Skin epidermis (tissue), 12 donors: Measurements from ENCODE around the gene LGR6.
"Not testable (repeated sequence)": the region's sequence is repeated elsewhere in the genome, so short reads cannot be mapped to it uniquely, and the experiment has no call there.

Experiments
- H3K27ac ChIP-seq, 21 experiments: fragments of 200-600 bp; sonication (generic) in 11 of 21; one replicate each; pipeline ENCODE4 v1.5.0; 2020; ENCODE audit warnings: mild to moderate bottlenecking in 3 of 21, inconsistent platforms in 2 of 21, moderate library complexity in 2 of 21
- H3K4me3 ChIP-seq, 7 experiments: fragments of 200-600 bp; sonication (generic) in 2 of 7; one replicate each; pipeline ENCODE4 v1.5.0; 2020; ENCODE audit warnings: inconsistent platforms in 2 of 7, mild to moderate bottlenecking in 2 of 7, moderate library complexity in 1 of 7

Gene LGR6

GRCh38 chr1:202348005-202348508, 154.5 kb downstream of the LGR6 start:
- Histone ChIP-seq H3K27ac (no peak overlapping the region), H3K4me3 (peak overlapping the region in 2 of 7 experiments; percentile 68 to 72)

- Histone ChIP-seq H3K27ac (peak within 1 kb of the TSS; percentile 56 to 95 (median 89)), H3K4me3 (peak within 1 kb of the TSS; percentile 68 to 93 (median 86))
Measured at GRCh38 chr1:202348509-202349205, 155.1 kb downstream of the LGR6 start, which contains the start of gene PPP1R12B. Gene PPP1R12B (plus strand): TSS chr1:202348699. CDS start chr1:202348852, 153 bp downstream.

GRCh38 chr1:202349206-202349928, 155.8 kb downstream of the LGR6 start:
- H3K27ac ChIP-seq = peak overlapping the region in 20 of 21 experiments; percentile 75 to 95 (median 89)
- peak overlapping the region; percentile 68 to 93 (median 86) for H3K4me3 ChIP-seq

DNA sequence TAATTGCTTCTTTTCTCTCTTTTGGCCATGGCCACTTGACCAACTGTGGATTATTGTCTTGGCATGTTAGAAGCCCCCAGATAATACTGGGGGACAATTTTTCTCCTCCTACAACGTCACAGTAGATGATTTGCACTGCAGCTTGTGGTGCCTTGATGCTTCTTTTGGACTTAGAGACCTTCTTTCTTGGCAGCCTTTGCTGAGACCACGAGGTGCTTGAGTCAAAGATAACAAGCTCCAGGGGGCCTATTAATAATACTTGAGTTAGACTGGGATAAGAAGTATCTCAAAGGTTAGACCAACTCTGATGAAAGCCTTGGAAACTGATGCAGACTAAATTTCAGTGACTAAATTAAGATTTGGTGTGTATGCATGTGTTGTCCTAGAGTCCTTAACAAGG, 158.1 kb downstream of the LGR6 start:
- H3K27ac ChIP-seq = no peak overlapping the region
- no peak overlapping the region for H3K4me3 ChIP-seq

GRCh38 chr1:202352583-202353197, 159.1 kb downstream of the LGR6 start:
- not testable (repeated sequence) for H3K27ac ChIP-seq, H3K4me3 ChIP-seq

- no peak overlapping the region for H3K4me3 ChIP-seq
- H3K27ac ChIP-seq = no peak overlapping the region
Measured at GRCh38 chr1:202355944-202356553, 162.4 kb downstream of the LGR6 start.

GRCh38 chr1:202357506-202357905, 163.9 kb downstream of the LGR6 start:
- Histone ChIP-seq H3K4me3 (no peak overlapping the region), H3K27ac (no peak overlapping the region)

- no peak overlapping the region for H3K27ac ChIP-seq
- H3K4me3 ChIP-seq = no peak overlapping the region
Measured at GRCh38 chr1:202361224-202361623, 167.6 kb downstream of the LGR6 start.

GRCh38 chr1:202361701-202362100, 168.1 kb downstream of the LGR6 start:
- Histone ChIP-seq H3K4me3 (no peak overlapping the region), H3K27ac (no peak overlapping the region)

- no peak overlapping the region for H3K27ac ChIP-seq
Measured at GRCh38 chr1:202362212-202362611, 168.6 kb downstream of the LGR6 start.

GRCh38 chr1:202365092-202365815, 171.7 kb downstream of the LGR6 start:
- Histone ChIP-seq H3K27ac (no peak overlapping the region), H3K4me3 (no peak overlapping the region)

More at GRCh38 chr1:202362212-202362611, 168.6 kb downstream of the LGR6 start:
- H3K4me3 ChIP-seq = no peak overlapping the region

- H3K27ac ChIP-seq = no peak overlapping the region
- no peak overlapping the region for H3K4me3 ChIP-seq
Measured at GRCh38 chr1:202367271-202367670, 173.7 kb downstream of the LGR6 start.
